ENCODE data around the gene MAP4K4. TPM values are rescaled to one million over a fixed set of nuclear protein-coding genes. Genes with fewer than 3 reads are reported as not detected.

MAP4K4 gene
- total RNA-seq, 2 donors from 2014 or later, result 69.1 to 71.5 TPM

DNA sequence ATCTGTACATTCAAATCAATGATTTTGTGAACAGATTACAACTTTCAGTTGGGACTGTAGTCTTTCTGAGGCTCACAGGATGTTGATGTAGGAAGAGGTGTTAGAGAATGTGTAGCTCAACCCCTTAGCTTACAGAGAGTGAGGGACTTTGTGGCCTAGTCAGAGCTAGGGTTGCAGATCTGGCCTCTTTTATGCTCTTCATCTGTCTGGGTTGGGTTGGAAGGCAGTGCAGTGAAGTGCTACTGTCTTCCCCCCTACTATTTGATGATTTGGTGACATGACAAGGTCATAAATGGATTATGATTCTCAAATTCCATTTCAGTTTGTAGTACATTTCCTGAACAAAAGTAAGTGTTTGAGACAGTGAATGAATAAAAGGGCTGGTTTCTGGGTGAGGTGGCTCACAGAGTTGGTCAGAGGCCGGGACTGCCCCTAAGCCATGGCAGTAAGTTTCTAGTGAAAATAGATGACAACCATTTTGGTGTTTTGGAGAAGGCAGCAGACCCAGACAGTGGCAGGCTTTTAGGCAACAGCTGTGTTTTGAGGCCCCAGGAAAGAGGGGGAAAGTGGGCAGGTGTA, 21.6 kb downstream of the MAP4K4 start:
- Mint-ChIP-seq H3K27ac (peak overlapping the region; percentile 93 to 96), H3K36me3 (peaks cover 19% of the 10 kb centered on the region), H3K4me3 (peak overlapping the region; percentile 76), H3K4me1 (ENCODE audit: low read depth in 2 of 2) (peaks cover 60 to 68% of the 10 kb centered on the region in 2 donors), H3K27me3 (no peaks in the 10 kb centered on the region), H3K9me3 (peaks cover 3% of the 10 kb centered on the region)
- ATAC-seq (peak; percentile 92), DNase-seq (ENCODE audit: low spot score) (no peak)

DNA sequence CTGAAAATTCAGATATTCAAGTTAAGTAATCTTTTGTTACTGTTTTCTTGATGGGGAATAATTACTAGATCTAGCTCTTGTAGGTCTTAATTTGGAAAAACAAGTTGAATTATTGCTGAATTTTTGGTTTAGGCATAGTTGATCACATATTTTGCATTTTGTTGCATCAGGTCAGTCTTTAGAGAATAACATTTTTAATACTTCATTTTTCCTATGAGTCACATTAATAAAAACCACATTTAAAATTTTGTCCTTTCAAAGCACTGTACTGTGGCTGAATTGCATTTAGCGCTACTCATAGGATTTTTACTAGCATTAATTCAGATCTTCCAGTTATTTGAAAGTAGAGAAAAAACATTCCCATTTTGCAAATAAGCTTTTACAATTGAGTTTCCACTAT, 23.2 kb downstream of the MAP4K4 start:
- Mint-ChIP-seq H3K9me3 (peaks cover 3% of the 10 kb centered on the region), H3K27ac (peak overlapping the region; percentile 93 to 96), H3K27me3 (no peaks in the 10 kb centered on the region), H3K4me1 (ENCODE audit: low read depth in 2 of 2) (peaks cover 70 to 81% of the 10 kb centered on the region in 2 donors), H3K36me3 (peaks cover 19% of the 10 kb centered on the region), H3K4me3 (no peak overlapping the region)
- ATAC-seq (no peak), DNase-seq (ENCODE audit: low spot score) (no peak)

DNA sequence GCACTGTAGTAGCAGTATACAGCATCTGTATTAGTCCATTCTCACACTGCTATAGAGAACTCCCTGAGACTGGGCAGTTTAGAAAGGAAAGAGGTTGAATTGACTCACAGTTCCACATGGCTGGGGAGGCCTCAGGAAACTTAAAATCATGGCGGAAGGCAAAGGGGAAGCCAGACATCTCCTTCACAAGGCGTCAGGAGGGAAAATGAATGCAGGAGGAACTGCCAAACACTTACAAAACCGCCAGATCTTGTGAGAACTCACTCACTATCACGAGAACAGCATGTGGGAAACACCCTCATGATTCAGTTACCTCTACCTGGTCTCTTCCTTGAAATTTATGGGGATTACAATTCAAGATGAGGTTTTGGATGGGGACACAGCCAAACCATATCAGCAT, 25.4 kb downstream of the MAP4K4 start:
- no peaks in the 10 kb centered on the region for H3K27me3 Mint-ChIP-seq
- ATAC-seq, result no peak
- H3K27ac Mint-ChIP-seq, result peak overlapping the region; percentile 37 to 64
- H3K4me3 Mint-ChIP-seq, result peak overlapping the region; percentile 47
- peaks cover 3% of the 10 kb centered on the region for H3K9me3 Mint-ChIP-seq
- H3K4me1 Mint-ChIP-seq (ENCODE audit: low read depth in 2 of 2), result peaks cover 69 to 71% of the 10 kb centered on the region in 2 donors
- DNase-seq (ENCODE audit: low spot score), result no peak
- peaks cover 14% of the 10 kb centered on the region for H3K36me3 Mint-ChIP-seq

DNA sequence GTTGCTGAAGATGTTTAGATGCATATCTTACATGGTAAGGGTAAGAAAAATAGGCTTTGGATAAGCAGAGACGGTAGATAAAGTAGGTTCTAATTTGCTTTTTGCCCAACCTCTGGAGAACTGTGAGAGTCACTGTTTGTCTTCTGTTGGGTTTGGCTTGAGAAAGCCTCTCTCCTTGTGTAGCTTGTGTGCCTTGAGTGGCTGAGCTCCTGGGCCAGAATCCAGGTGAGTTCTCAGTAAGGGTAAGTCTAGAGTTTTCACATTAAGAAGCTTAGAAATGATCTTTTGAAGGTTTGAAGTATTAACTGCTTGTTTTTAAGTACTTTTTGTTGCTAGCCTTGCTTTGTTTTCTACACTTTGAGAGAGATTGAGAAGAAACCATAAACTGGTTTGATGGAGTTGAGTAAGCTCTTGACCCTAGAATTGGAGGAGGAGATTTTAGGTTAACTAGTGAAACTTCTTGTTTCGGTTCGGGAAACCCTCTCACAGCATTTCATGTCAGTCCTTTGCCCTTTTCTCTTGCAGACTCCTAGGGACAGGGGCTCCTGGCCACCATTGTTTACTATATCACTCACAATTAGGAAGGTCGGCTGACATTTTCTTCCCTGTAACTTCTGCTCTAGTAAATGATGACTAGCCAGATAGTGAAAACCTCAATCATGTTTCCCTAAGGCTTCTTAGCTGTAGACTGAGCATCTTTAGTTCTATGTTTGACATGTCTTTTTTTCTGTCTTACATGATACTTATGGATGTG, 26.0 kb downstream of the MAP4K4 start:
- Mint-ChIP-seq H3K27ac (peak overlapping the region; percentile 37 to 64), H3K4me1 (ENCODE audit: low read depth in 2 of 2) (peaks cover 65 to 68% of the 10 kb centered on the region in 2 donors), H3K4me3 (peak overlapping the region; percentile 47), H3K36me3 (peaks cover 13% of the 10 kb centered on the region), H3K9me3 (peaks cover 3% of the 10 kb centered on the region), H3K27me3 (no peaks in the 10 kb centered on the region)
- DNase-seq (ENCODE audit: low spot score) (no peak), ATAC-seq (no peak)

DNA sequence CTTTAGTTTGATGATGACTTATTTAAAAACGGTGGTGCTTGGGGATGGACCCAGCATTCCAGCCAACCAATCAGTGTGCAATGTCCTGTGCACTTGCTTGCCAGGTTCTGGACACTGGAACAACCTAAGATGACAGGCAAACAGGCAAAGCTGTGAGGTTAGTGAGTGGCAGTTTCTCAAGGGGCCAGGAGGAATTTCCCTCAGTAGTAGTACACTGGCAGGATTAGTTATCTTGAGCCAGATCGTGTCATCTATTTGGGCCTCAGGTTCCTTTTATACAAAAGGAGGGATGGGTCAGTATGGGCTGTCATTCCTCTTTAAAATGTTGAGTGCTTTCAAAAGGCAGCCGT, 26.6 kb downstream of the MAP4K4 start:
- peak overlapping the region; percentile 37 to 64 for H3K27ac Mint-ChIP-seq
- no peak for DNase-seq (ENCODE audit: low spot score)
- H3K9me3 Mint-ChIP-seq, result peaks cover 3% of the 10 kb centered on the region
- no peak for ATAC-seq
- no peak overlapping the region for H3K4me3 Mint-ChIP-seq
- peaks cover 65 to 68% of the 10 kb centered on the region in 2 donors for H3K4me1 Mint-ChIP-seq (ENCODE audit: low read depth in 2 of 2)
- no peaks in the 10 kb centered on the region for H3K27me3 Mint-ChIP-seq
- peaks cover 12% of the 10 kb centered on the region for H3K36me3 Mint-ChIP-seq

DNA sequence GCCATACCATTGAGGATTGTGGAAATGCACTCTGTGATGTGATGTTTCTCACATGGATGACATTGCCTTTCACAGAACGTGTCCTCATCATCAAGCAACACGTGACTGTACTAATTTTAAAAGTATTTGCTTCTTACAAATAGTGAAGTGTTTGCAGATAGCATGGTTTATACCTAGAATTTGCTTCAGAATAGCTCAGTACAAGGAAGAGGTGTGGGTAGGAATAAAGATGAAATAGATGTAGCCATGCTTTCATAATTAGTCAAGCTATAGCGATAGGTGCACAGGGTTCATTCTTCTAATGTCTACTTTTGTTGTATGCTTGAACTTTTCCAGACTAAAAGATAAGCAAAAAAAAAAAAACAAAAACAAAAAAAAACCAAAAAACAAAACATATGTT, 27.5 kb downstream of the MAP4K4 start:
- peaks cover 67 to 68% of the 10 kb centered on the region in 2 donors for H3K4me1 Mint-ChIP-seq (ENCODE audit: low read depth in 2 of 2)
- H3K9me3 Mint-ChIP-seq, result peaks cover 3% of the 10 kb centered on the region
- no peak overlapping the region for H3K4me3 Mint-ChIP-seq
- H3K27ac Mint-ChIP-seq, result peak overlapping the region in 1 of 2 donors; percentile 11
- ATAC-seq (peak in 1 of 2 donors; percentile 57), DNase-seq (ENCODE audit: low spot score) (no peak)
- H3K36me3 Mint-ChIP-seq, result peaks cover 8% of the 10 kb centered on the region
- H3K27me3 Mint-ChIP-seq, result no peaks in the 10 kb centered on the region

DNA sequence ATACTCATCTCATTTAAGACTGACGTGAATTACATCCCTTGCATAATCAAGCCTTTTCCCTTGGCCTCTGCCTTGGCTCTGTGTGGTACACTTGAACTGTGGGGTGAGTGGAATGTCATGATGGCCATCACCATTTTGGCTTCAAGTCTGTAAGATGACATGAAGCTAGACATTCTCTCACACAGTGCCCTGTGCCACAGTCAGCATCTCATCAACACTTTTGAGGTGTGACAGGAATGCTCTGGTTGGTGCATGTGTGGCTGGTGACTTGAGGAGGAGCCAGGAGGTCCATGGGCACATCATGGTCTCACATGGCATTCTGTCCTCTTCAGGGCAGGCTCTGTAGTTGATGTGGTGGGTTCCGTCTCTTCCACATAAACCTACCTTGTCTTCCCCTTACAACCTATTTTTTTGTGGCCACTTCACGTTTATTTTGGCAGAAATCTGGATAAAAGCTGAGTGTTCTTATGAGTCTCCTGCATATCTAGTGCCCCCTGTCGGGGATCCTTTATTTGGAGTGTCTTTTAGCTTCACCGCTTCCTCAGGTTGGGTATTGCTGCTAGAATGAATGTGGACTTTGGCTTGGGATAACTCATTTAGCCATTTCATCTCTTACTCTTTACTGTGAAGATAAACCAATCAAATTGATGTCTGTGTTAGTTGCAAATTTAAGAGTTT, 28.1 kb downstream of the MAP4K4 start:
- Mint-ChIP-seq H3K4me1 (ENCODE audit: low read depth in 2 of 2) (peaks cover 68 to 69% of the 10 kb centered on the region in 2 donors), H3K27ac (no peak overlapping the region), H3K27me3 (no peaks in the 10 kb centered on the region), H3K36me3 (peaks cover 8% of the 10 kb centered on the region), H3K9me3 (peaks cover 3% of the 10 kb centered on the region), H3K4me3 (no peak overlapping the region)
- ATAC-seq (no peak), DNase-seq (ENCODE audit: low spot score) (no peak)

DNA sequence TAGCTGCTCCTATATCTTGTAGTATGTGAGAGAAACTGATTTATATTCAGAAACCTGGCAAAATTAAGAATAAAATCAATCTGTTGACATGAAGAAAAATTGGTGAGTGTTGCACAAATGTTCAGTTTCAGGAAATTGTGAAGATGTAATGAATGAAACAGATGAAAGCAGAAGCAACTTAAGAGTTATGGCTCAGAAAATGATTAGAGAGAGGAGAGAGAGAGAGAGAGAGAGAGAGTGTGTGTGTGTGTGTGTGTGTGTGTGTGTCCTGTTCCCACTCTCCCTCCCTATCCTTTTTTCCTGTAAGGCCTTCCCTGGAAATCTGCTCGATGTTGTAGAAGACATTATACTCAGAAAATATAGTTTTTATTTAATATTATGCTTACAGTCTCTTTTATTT, 31.4 kb downstream of the MAP4K4 start:
- no peak overlapping the region for H3K4me3 Mint-ChIP-seq
- ATAC-seq (no peak), DNase-seq (ENCODE audit: low spot score) (no peak)
- no peaks in the 10 kb centered on the region for H3K9me3 Mint-ChIP-seq
- peaks cover 59 to 66% of the 10 kb centered on the region in 2 donors for H3K4me1 Mint-ChIP-seq (ENCODE audit: low read depth in 2 of 2)
- H3K36me3 Mint-ChIP-seq, result no peaks in the 10 kb centered on the region
- peak overlapping the region in 1 of 2 donors; percentile 28 for H3K27ac Mint-ChIP-seq
- H3K27me3 Mint-ChIP-seq, result no peaks in the 10 kb centered on the region

DNA sequence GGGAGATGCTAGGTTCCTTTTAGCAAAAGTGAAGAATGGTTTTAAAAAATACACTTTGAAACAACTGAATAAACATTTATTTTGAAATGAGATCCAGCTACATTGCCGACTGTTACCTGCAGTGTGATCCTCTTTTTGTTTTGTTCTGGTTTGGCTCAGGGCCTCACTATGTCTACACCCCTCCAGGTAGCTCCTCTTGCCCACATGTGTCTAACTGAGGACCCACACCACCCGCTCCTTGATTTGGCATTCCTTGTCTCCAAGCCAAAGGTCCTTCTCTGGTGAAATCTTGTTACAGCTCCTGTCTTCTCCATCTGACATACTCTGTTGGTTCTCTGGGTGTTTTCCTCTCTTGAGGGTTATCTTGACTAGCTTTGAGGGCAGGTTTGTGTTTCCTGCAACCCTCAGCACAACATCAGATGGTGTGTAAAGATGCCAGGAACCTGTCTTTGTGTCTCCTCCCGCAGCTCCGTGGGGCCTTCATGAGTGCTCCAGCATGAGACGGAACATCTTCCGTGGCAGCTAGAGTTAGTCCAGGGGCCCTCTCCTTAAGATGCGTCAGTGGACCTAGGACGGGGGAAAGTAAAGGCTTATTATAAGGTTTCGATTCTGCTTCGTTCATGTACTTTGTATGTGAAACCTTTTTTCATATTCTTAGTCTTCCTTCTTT, 32.1 kb downstream of the MAP4K4 start:
- H3K4me1 Mint-ChIP-seq (ENCODE audit: low read depth in 2 of 2), result peaks cover 55 to 63% of the 10 kb centered on the region in 2 donors
- no peak overlapping the region for H3K4me3 Mint-ChIP-seq
- DNase-seq (ENCODE audit: low spot score), result no peak
- no peak for ATAC-seq
- H3K9me3 Mint-ChIP-seq, result no peaks in the 10 kb centered on the region
- H3K36me3 Mint-ChIP-seq, result no peaks in the 10 kb centered on the region
- no peaks in the 10 kb centered on the region for H3K27me3 Mint-ChIP-seq
- H3K27ac Mint-ChIP-seq, result peak overlapping the region in 1 of 2 donors; percentile 42

DNA sequence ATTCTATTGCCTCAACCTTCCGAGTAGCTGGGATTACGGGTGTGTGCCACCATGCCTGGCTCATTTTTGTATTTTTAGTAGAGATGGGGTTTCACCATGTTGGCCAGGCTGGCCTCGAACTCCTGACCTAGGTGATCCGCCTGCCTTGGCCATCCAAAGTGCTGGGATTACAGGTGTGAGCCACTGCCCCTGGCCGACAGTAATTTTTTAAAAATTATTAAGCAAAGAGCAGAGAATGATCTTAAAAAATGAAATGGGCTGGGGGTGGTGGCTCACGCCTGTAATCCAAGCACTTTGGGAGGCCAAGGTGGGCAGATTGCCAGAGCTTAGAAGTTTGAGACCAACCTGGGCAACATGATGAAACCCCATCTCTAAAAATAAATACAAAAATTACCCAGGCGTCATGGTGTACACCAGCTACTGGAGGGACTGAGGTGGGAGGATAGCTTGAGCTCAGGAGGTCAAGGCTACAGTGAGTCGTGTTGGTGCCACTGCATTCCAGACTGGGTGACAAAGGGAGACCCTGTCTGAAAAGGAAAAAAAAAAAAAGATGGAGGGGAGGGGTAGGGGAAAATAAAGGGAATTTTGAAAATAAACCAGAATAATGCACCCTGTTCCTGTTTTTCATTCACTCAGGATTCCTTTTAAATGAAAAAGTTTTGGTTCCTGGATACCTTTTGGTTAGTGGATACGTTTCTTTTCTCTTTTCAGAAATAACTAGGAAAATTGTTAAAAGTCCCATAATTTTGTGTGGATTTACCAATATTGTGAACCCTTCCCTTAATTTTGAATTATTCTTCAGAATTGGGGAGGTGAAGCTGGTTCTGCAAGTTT, 33.9 kb downstream of the MAP4K4 start:
- no peaks in the 10 kb centered on the region for H3K9me3 Mint-ChIP-seq
- H3K27ac Mint-ChIP-seq, result no peak overlapping the region

DNA sequence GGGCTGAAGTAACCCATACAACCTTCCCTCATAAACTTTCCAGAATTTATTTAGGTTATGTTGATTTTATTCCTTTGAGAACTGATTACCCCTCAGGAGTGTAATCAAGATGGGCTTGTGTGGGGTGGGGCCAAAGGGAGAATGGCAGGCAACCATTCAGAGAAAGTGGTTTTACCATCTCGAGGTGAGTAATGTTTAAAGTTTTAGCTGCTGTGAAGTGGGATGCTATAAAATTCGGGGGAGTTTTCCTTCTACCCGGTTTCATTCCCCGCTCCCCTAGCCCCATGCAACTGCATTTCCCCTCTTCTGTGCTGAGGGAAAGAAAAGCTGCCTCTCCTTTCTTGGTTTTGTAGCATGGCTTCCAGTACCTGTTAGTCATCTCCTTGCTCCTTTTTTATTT, 34.7 kb downstream of the MAP4K4 start:
- H3K36me3 Mint-ChIP-seq, result no peaks in the 10 kb centered on the region
- no peak overlapping the region for H3K27ac Mint-ChIP-seq
- no peak for ATAC-seq
- no peak overlapping the region for H3K4me3 Mint-ChIP-seq
- H3K9me3 Mint-ChIP-seq, result no peaks in the 10 kb centered on the region
- no peak for DNase-seq (ENCODE audit: low spot score)
- H3K27me3 Mint-ChIP-seq, result no peaks in the 10 kb centered on the region
- H3K4me1 Mint-ChIP-seq (ENCODE audit: low read depth in 2 of 2), result peaks cover 60 to 72% of the 10 kb centered on the region in 2 donors

More for the DNA sequence above, 33.9 kb downstream of the MAP4K4 start:
- Mint-ChIP-seq H3K4me1 (ENCODE audit: low read depth in 2 of 2) (peaks cover 58 to 66% of the 10 kb centered on the region in 2 donors), H3K36me3 (no peaks in the 10 kb centered on the region), H3K27me3 (no peaks in the 10 kb centered on the region), H3K4me3 (no peak overlapping the region)
- no peak for DNase-seq (ENCODE audit: low spot score)
- ATAC-seq, result no peak

DNA sequence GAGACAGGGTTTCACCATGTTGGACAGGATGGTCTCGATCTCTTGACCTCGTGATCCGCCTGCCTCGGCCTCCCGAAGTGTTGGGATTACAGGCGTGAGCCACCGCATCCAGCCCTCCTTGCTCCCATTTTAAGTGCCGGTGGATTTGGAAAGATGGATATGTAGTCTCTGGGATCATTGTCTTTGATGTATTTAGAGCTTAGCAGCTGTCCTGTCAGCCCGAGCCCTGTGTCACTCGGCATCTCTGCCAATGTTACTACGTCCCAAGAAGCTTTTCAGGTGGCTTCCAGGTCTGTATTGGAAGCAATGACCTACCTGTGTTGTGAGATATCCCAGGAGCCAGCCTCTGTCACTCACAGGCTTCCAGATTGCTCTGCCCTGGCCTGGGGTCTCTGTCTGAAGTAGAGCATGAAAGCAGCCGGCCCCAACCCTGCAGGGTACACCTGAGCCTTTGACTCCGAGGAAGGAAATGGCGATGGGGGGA, 35.3 kb downstream of the MAP4K4 start:
- ATAC-seq (no peak), DNase-seq (ENCODE audit: low spot score) (no peak)
- H3K27ac Mint-ChIP-seq, result peak overlapping the region in 1 of 2 donors; percentile 71
- no peaks in the 10 kb centered on the region for H3K9me3 Mint-ChIP-seq
- no peaks in the 10 kb centered on the region for H3K27me3 Mint-ChIP-seq
- peaks cover 59 to 74% of the 10 kb centered on the region in 2 donors for H3K4me1 Mint-ChIP-seq (ENCODE audit: low read depth in 2 of 2)
- H3K4me3 Mint-ChIP-seq, result peak overlapping the region; percentile 33
- H3K36me3 Mint-ChIP-seq, result no peaks in the 10 kb centered on the region

All from natural killer cell treated with Interleukin-12 subunit alpha and Interleukin-12 subunit beta and Interleukin-15 and Interleukin-18, amount 100 ng/mL, for 72 hours (primary cell).